ENCODE results near the gene EPHB1. TPM values are rescaled to one million over a fixed set of nuclear protein-coding genes. Genes with fewer than 3 reads are reported as not detected.
"Not testable (repeated sequence)": the region's sequence is repeated elsewhere in the genome, so short reads cannot be mapped to it uniquely, and the experiment has no call there.

Gene EPHB1
- total RNA-seq, 1 experiment from 2014 or later, result 7.0 TPM

GRCh38 chr3:135023996-135024658, 229.1 kb downstream of the EPHB1 start (continued):
- no peak for TF ChIP-seq AFF4 (CRISPR knock-in tag; IDR thresholded peaks at IDR 0.05; ENCODE audit: borderline replicate concordance)

DNA sequence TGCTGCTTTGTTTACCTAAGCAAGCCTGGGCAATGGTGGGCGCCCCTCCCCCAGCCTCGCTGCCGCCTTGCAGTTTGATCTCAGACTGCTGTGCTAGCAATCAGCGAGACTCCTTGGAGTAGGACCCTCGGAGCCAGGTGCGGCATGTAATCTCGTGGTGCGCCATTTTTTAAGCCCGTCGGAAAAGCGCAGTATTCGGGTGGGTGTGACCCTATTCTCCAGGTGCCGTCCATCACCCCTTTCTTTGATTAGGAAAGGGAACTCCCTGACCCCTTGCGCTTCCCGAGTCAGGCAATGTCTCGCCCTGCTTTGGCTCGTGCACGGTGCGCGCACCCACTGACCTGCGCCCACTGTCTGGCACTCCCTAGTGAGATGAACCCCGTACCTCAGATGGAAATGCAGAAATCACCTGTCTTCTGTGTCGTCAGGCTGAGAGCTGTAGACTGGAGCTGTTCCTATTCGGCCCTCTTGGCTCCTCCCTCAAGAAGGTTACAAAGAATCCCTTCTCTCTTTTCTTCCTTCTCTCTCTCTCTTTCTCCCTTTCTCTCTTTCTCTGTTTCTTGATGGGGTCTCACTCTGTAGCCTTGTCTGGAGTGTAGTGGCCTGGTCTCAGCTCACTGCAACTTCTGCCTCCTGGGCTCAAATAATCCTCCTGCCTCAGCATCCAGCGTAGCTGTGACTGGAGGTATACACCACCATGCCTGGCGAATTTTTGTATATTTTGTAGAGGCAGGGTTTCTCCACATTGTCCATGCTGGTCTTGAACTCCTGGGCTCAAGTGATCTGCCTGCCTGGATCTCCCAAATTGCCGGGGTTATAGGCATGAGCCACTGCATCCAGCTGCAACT, 235.9 kb downstream of the EPHB1 start:
- H3K27ac Mint-ChIP-seq, result peak overlapping the region; percentile 86; the same call in 1 of the 2 replicates
- peak; percentile 60 for ATAC-seq
- H3K36me3 Mint-ChIP-seq; H3K27me3 Mint-ChIP-seq (ENCODE audit: low read depth); CTCF ChIA-PET; H3K9me3 Mint-ChIP-seq: not testable (repeated sequence)
- H3K4me1 Mint-ChIP-seq, result peaks cover 18% of the 10 kb centered on the region
- peak overlapping the region; percentile 87 for H3K4me3 Mint-ChIP-seq
- DNase-seq (ENCODE audit: low spot score), result peak; percentile 36
- peak; percentile 18; the same call in 1 of the 2 replicates for TF ChIP-seq MAX (CRISPR knock-in tag; IDR thresholded peaks at IDR 0.05)
- POLR2A ChIA-PET, result interaction anchor here (0.7 kb wide), 1 partner anchor 34 kb away, joined by 3 read pairs; no protein-coding TSS in a partner anchor

- Mint-ChIP-seq H3K4me3 (no peak overlapping the region), H3K4me1 (peaks cover 18% of the 10 kb centered on the region)
- CTCF ChIA-PET, result no interaction called here
Measured at GRCh38 chr3:135033737-135034136, 238.7 kb downstream of the EPHB1 start.

DNA sequence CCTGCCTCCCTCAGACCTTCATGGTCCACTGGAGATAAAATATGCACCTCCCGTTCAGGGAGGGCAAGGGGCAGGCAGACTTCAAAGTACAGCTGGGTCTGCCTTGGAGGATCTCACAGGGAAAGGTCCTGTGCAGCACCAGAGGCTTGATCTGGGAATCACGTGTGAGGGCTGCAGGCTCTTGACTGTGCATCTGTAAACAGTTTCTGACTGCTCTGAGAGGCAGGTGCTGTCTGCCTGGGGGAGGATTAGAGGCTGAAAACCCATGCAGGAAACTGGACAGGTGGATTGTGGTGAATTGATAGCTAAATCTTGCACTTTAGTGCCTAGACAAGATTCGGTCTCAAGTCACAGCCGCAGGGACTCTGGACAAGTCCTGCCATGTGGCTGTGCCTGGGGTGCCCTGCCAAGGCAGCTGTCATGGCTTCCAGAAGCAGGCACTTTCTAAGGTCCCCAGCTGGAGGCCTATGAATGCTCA, 239.3 kb downstream of the EPHB1 start:
- no peaks in the 10 kb centered on the region; the same call in 1 of the 2 replicates for H3K27me3 Mint-ChIP-seq (ENCODE audit: low read depth)
- peaks cover 18% of the 10 kb centered on the region for H3K4me1 Mint-ChIP-seq
- H3K9me3 Mint-ChIP-seq, result 0 out of 2 replicates have a peak, but pooled peaks cover 4% of the 10 kb centered on the region
- no peaks in the 10 kb centered on the region for H3K36me3 Mint-ChIP-seq
- no peak for DNase-seq (ENCODE audit: low spot score)
- CTCF ChIA-PET, result no interaction called here
- ATAC-seq, result no peak
- H3K27ac Mint-ChIP-seq, result no peak overlapping the region
- POLR2A ChIA-PET, result no interaction called here
- H3K4me3 Mint-ChIP-seq, result no peak overlapping the region
- TF ChIP-seq NFE2L1 (CRISPR knock-in tag; IDR thresholded peaks at IDR 0.05) (no peak), ZNF232 (CRISPR knock-in tag; IDR thresholded peaks at IDR 0.05) (no peak), AFF4 (CRISPR knock-in tag; IDR thresholded peaks at IDR 0.05; ENCODE audit: borderline replicate concordance) (no peak), MAX (CRISPR knock-in tag; IDR thresholded peaks at IDR 0.05) (no peak), NFATC4 (CRISPR knock-in tag; IDR thresholded peaks at IDR 0.05) (no peak), ZNF671 (CRISPR knock-in tag; IDR thresholded peaks at IDR 0.05) (no peak), TCF7 (CRISPR knock-in tag; IDR thresholded peaks at IDR 0.05; ENCODE audit: low read depth) (no peak), ZNF396 (CRISPR knock-in tag; IDR thresholded peaks at IDR 0.05; ENCODE audit: borderline replicate concordance) (no peak), MLX (CRISPR knock-in tag; IDR thresholded peaks at IDR 0.05) (no peak), SP1 (CRISPR knock-in tag; conservative IDR thresholded peaks at IDR 0.05) (no peak), NR3C1 (CRISPR knock-in tag; conservative IDR thresholded peaks at IDR 0.05; ENCODE audit: low read depth) (no peak), ZNF138 (CRISPR knock-in tag; conservative IDR thresholded peaks at IDR 0.05) (no peak)

More at GRCh38 chr3:135033737-135034136, 238.7 kb downstream of the EPHB1 start:
- no peak for DNase-seq (ENCODE audit: low spot score)
- POLR2A ChIA-PET, result no interaction called here
- Mint-ChIP-seq H3K36me3 (no peaks in the 10 kb centered on the region), H3K9me3 (0 out of 2 replicates have a peak, but pooled peaks cover 2% of the 10 kb centered on the region), H3K27ac (no peak overlapping the region), H3K27me3 (ENCODE audit: low read depth) (no peaks in the 10 kb centered on the region; the same call in 1 of the 2 replicates)
- TF ChIP-seq NR1H2 (CRISPR knock-in tag; IDR thresholded peaks at IDR 0.05) (no peak), SOX15 (CRISPR knock-in tag; IDR thresholded peaks at IDR 0.05) (no peak), RORB (CRISPR knock-in tag; IDR thresholded peaks at IDR 0.05) (no peak), NFE2L1 (CRISPR knock-in tag; IDR thresholded peaks at IDR 0.05) (no peak), ZNF263 (CRISPR knock-in tag; IDR thresholded peaks at IDR 0.05; ENCODE audit: low read depth) (no peak), CREM (CRISPR knock-in tag; IDR thresholded peaks at IDR 0.05) (no peak), SMAD3 (CRISPR knock-in tag; IDR thresholded peaks at IDR 0.05; ENCODE audit: borderline replicate concordance) (no peak), JAZF1 (CRISPR knock-in tag; IDR thresholded peaks at IDR 0.05) (no peak), USF2 (CRISPR knock-in tag; IDR thresholded peaks at IDR 0.05) (no peak)
- no peak for ATAC-seq
